IMR-90 (cell line): ENCODE measurements around the gene BCL11A. TPM values are rescaled to one million over a fixed set of nuclear protein-coding genes. Genes with fewer than 3 reads are reported as not detected.

Experiments
- ATAC-seq: fragments of 200-7000 bp; cut with Tn5 transposase; 2 replicates; pipeline ENCODE4 v1.9.1; 2020; ENCODE audit warnings: low read depth, mild to moderate bottlenecking, moderate library complexity
- BruUV-seq: library from RNA; stranded (reverse); fragments of 400-500 nt; replicated peaks from 2 replicates; lab custom pipeline; 2021; lab: Mats Ljungman, UMichigan
- CTCF ChIA-PET: fragments of 300-600 bp; formaldehyde crosslinking; extraction: SDS; loops from one replicate; lab custom pipeline; 2021; ENCODE audit warnings: antibody characterized with exemption; lab: Yijun Ruan, JAX
- POLR2A ChIA-PET: fragments of 300-600 bp; sonication (Branson Sonifier 250); formaldehyde crosslinking; loops from one replicate; lab custom pipeline; 2022; ENCODE audit warnings: antibody characterized with exemption; ENCODE audit not compliant: unreplicated experiment; lab: Charles Lee
- DNase-seq: peaks from one replicate; pipeline ENCODE4 v3.0.0; 2013
- H2AFZ ChIP-seq: replicated peaks from 2 replicates; pipeline ENCODE3; 2013; ENCODE audit warnings: low read length, mild to moderate bottlenecking; ENCODE audit not compliant: poor library complexity
- H2AK5ac ChIP-seq: 2 replicates; pipeline ENCODE4 v1.6.1; 2013; ENCODE audit warnings: low read depth, low read length, inconsistent platforms
- H2AK9ac ChIP-seq: replicated peaks from 2 replicates; pipeline ENCODE3; 2013; ENCODE audit warnings: mild to moderate bottlenecking, low read depth, low read length, moderate library complexity; ENCODE audit not compliant: poor library complexity
- H2BK120ac ChIP-seq: 2 replicates; pipeline ENCODE4 v1.6.1; 2013; ENCODE audit warnings: low read depth, low read length, inconsistent platforms
- H2BK15ac ChIP-seq: 3 replicates; pipeline ENCODE4 v1.6.1; 2013; ENCODE audit warnings: low read depth, low read length, inconsistent platforms
- H2BK20ac ChIP-seq: 2 replicates; pipeline ENCODE4 v1.6.1; 2013; ENCODE audit warnings: low read depth, mild to moderate bottlenecking, inconsistent platforms, low read length, moderate library complexity
- H2BK5ac ChIP-seq: 2 replicates; pipeline ENCODE4 v1.6.1; 2013; ENCODE audit warnings: mild to moderate bottlenecking, low read depth, low read length, inconsistent platforms; ENCODE audit not compliant: poor library complexity, severe bottlenecking
- H3K14ac ChIP-seq: replicated peaks from 2 replicates; pipeline ENCODE4 v1.6.1; 2013; ENCODE audit warnings: low read depth, low read length, inconsistent platforms
- H3K18ac ChIP-seq: 2 replicates; pipeline ENCODE4 v1.6.1; 2013; ENCODE audit warnings: low read depth, low read length, control low read depth
- H3K23ac ChIP-seq: 2 replicates; pipeline ENCODE4 v1.6.1; 2013; ENCODE audit warnings: low read depth, low read length, inconsistent platforms
- H3K27ac ChIP-seq: 2 replicates; pipeline ENCODE4 v1.5.1; 2013; ENCODE audit warnings: mild to moderate bottlenecking, control low read depth, low read length; ENCODE audit not compliant: insufficient read depth
- H3K27me3 ChIP-seq: 2 replicates; pipeline ENCODE4 v1.6.1; 2013; ENCODE audit warnings: low read length; ENCODE audit not compliant: control insufficient read depth, insufficient read depth
- H3K36me3 ChIP-seq: 2 replicates; pipeline ENCODE4 v1.6.1; 2013; ENCODE audit warnings: low read length, mixed read lengths; ENCODE audit not compliant: control insufficient read depth, insufficient read depth
- H3K4ac ChIP-seq: 2 replicates; pipeline ENCODE4 v1.6.1; 2013; ENCODE audit warnings: low read depth, low read length, inconsistent platforms
- H3K4me1 ChIP-seq: 2 replicates; pipeline ENCODE4 v1.6.1; 2013; ENCODE audit warnings: low read length, mixed read lengths; ENCODE audit not compliant: control insufficient read depth, insufficient read depth
- H3K4me2 ChIP-seq: 2 replicates; pipeline ENCODE4 v1.6.1; 2013; ENCODE audit warnings: low read depth, mild to moderate bottlenecking, control low read depth, low read length, moderate library complexity
- H3K4me3 ChIP-seq: 2 replicates; pipeline ENCODE4 v1.5.1; 2013; ENCODE audit warnings: low read depth, mild to moderate bottlenecking, control low read depth, low read length, moderate library complexity; ENCODE audit not compliant: insufficient read depth
- H3K56ac ChIP-seq: 2 replicates; pipeline ENCODE4 v1.6.1; 2013; ENCODE audit warnings: low read length, inconsistent platforms; ENCODE audit not compliant: insufficient read depth; ENCODE audit errors: extremely low read depth
- H3K79me1 ChIP-seq, 2 experiments: 2 replicates each; pipeline ENCODE4 v1.6.1; 2013; ENCODE audit warnings: low read length in 2 of 2, inconsistent platforms in 1 of 2, low read depth in 1 of 2
- H3K9ac ChIP-seq: 2 replicates; pipeline ENCODE4 v1.6.1; 2013; ENCODE audit warnings: low read depth, low read length, control low read depth
- H3K9me1 ChIP-seq: 2 replicates; pipeline ENCODE4 v1.6.1; 2013; ENCODE audit warnings: low read length, inconsistent platforms; ENCODE audit not compliant: insufficient read depth
- H3K9me3 ChIP-seq: 2 replicates; pipeline ENCODE4 v1.6.1; 2013; ENCODE audit warnings: low read length; ENCODE audit not compliant: control insufficient read depth, insufficient read depth
- H4K20me1 ChIP-seq: 2 replicates; pipeline ENCODE4 v1.6.1; 2013; ENCODE audit warnings: low read length, inconsistent platforms; ENCODE audit not compliant: insufficient read depth
- H4K5ac ChIP-seq: 2 replicates; pipeline ENCODE4 v1.6.1; 2013; ENCODE audit warnings: mild to moderate bottlenecking, low read depth, low read length, control low read depth
- H4K8ac ChIP-seq, 2 experiments: 2 replicates each; pipeline ENCODE4 v1.6.1; 2013; ENCODE audit warnings: low read depth in 2 of 2, low read length in 2 of 2, control low read depth in 1 of 2, inconsistent platforms in 1 of 2
- H4K91ac ChIP-seq: 2 replicates; pipeline ENCODE4 v1.6.1; 2013; ENCODE audit warnings: low read depth, low read length, inconsistent platforms; ENCODE audit not compliant: insufficient read depth
- CHD1 ChIP-seq: IDR thresholded peaks from 2 replicates; pipeline ENCODE4 v1.6.1; 2012; ENCODE audit warnings: low read depth, low read length, improper control_type of control experiment
- CTCF ChIP-seq: conservative IDR thresholded peaks from 2 replicates; pipeline ENCODE4 v1.5.1; 2012; ENCODE audit warnings: mild to moderate bottlenecking, low read depth, low read length, improper control_type of control experiment
- MXI1 ChIP-seq: IDR thresholded peaks from 2 replicates; pipeline ENCODE4 v1.6.1; 2012; ENCODE audit warnings: low read depth, mild to moderate bottlenecking, low read length, moderate library complexity, borderline replicate concordance
- POLR2A ChIP-seq: IDR thresholded peaks from 2 replicates; pipeline ENCODE4 v1.6.1; 2012; ENCODE audit warnings: mild to moderate bottlenecking, low read depth, low read length
- USF2 ChIP-seq: fragments of 150-350 bp; IDR thresholded peaks from 2 replicates; pipeline ENCODE4 v1.6.1; 2017; ENCODE audit warnings: mild to moderate bottlenecking, antibody characterized with exemption, low read length, low read depth
- WGBS, 2 experiments: methylation state at CpG; one replicate each; pipeline versions ENCODE4 v1.1.5 to v1.1.7; 2013; ENCODE audit warnings: missing lambda C conversion rate in 2 of 2; ENCODE audit not compliant: insufficient read length in 1 of 2; ENCODE audit errors: extremely low coverage in 2 of 2; 5-methylcytosine and 5-hydroxymethylcytosine counted together
- dilution Hi-C: fragments of 300-500 bp; cut with HindIII; formaldehyde crosslinking; loops from one replicate; pipeline ENCODE4 v1.14.3; 2018; ENCODE audit warnings: low sequenced_read_pairs; ENCODE audit not compliant: unreplicated experiment
- in situ Hi-C: fragments of 300-500 bp; cut with MboI; formaldehyde crosslinking; loops from 3 replicates; pipeline ENCODE4 v1.14.3; 2019; ENCODE audit warnings: low sequenced_read_pairs, inconsistent platforms, mixed read lengths
- intact Hi-C: fragments of 100-400 bp; cut with micrococcal nuclease; formaldehyde crosslinking; loops from 2 replicates; pipeline ENCODE4 v1.10.0; 2022
- polyA plus RNA-seq, 3 experiments: library from polyadenylated mRNA; depleted of rRNA; stranded (reverse); fragments of >200 nt; gene quantifications; 2 replicates each; pipeline ENCODE4 v1.2.3, GENCODE V29; 2012; ENCODE audit warnings: low replicate concordance in 1 of 3
- total RNA-seq: library from RNA; depleted of rRNA; stranded (reverse); fragments of >200 nt; gene quantifications from 2 replicates; pipeline ENCODE4 v1.2.3, GENCODE V29; 2012

The BCL11A gene
- total and polyA plus RNA-seq, 2 of the 4 experiments (the other 2 are of a cell fraction): 1.0 to 1.1 TPM

- BruUV-seq: no TSS peak
- Histone ChIP-seq H3K4me2 (no peak overlapping the region), H3K36me3 (no peaks in the 10 kb centered on the region), H3K56ac (no peak overlapping the region), H2BK15ac (no peak overlapping the region), H2AK5ac (no peak overlapping the region), H3K9me1 (peaks cover 3% of the 10 kb centered on the region; the same call in 1 of the 2 replicates), H3K14ac (no peak overlapping the region), H3K27ac (no peak overlapping the region), H3K4ac (no peak overlapping the region), H3K18ac (no peak overlapping the region), H3K4me1 (no peaks in the 10 kb centered on the region), H3K4me3 (no peak overlapping the region), H3K27me3 (peaks cover 2% of the 10 kb centered on the region; the same call in 1 of the 2 replicates), H3K23ac (no peak overlapping the region), H2BK5ac (no peak overlapping the region), H2BK120ac (no peak overlapping the region), H3K9ac (no peak overlapping the region), H3K79me1 (no peaks in the 10 kb centered on the region), H2BK20ac (no peak overlapping the region), H3K9me3 (no peaks in the 10 kb centered on the region), H2AFZ (no peak overlapping the region), H4K20me1 (no peaks in the 10 kb centered on the region), H4K5ac (no peak overlapping the region), H4K8ac (no peak overlapping the region), H4K91ac (no peak overlapping the region), H2AK9ac (no peak overlapping the region)
- intact Hi-C loops (no loop called here), in situ Hi-C loops (no loop called here), dilution Hi-C loops (no loop called here)
- WGBS, 2 experiments: 75% methylated on average over 2 of the region's 3 CpGs; no CpG with 5 or more reads in 1 of the 2 experiments
- POLR2A ChIA-PET: no interaction called here
- DNase-seq: no peak
- no peak for ATAC-seq
- CTCF ChIA-PET: interaction anchor here (0.5 kb wide), 1 partner anchor 8 kb away, joined by 3 read pairs; no protein-coding TSS in a partner anchor
- TF ChIP-seq CTCF (no peak), USF2 (no peak), POLR2A (no peak), MXI1 (no peak), CHD1 (no peak)
Observed at GRCh38 chr2:60473546-60473945, 79.9 kb downstream of the BCL11A start.
